Erythroblast (primary cell): Measurements from ENCODE around the gene NSUN5.

Experiments used
- GATA1 ChIP-seq: IDR thresholded peaks from 2 replicates; pipeline ENCODE4 v1.6.1; 2011; ENCODE audit warnings: low read depth, mild to moderate bottlenecking, control low read depth, low read length, moderate library complexity
- POLR2A ChIP-seq: IDR thresholded peaks from 2 replicates; pipeline ENCODE4 v1.6.1; 2011; ENCODE audit warnings: mild to moderate bottlenecking, low read length

GRCh38 chr7:73350306-73351068 lies 41.9 kb upstream of the NSUN5 start:
- no peak for TF ChIP-seq POLR2A
- no peak for TF ChIP-seq GATA1
